Nephron (organoid): ENCODE results near the gene NRDC.

ENCODE experiments used
- H3K27ac Mint-ChIP-seq, 3 experiments: 2 replicates each; pipeline ENCODE4 v1.8.0; 2020; ENCODE audit warnings: mixed read lengths in 3 of 3, mild to moderate bottlenecking in 2 of 3, moderate library complexity in 1 of 3
- H3K27me3 Mint-ChIP-seq: 2 replicates; pipeline ENCODE4 v1.8.0; 2021; ENCODE audit warnings: low read depth, mild to moderate bottlenecking, moderate library complexity, mixed read lengths
- H3K36me3 Mint-ChIP-seq: 2 replicates; pipeline ENCODE4 v1.8.0; 2020; ENCODE audit warnings: low read depth, mixed read lengths
- H3K4me1 Mint-ChIP-seq: 2 replicates; pipeline ENCODE4 v1.8.0; 2020; ENCODE audit warnings: mixed read lengths
- H3K4me3 Mint-ChIP-seq, 3 experiments: 2 replicates each; pipeline ENCODE4 v1.8.0; 2020; ENCODE audit warnings: mild to moderate bottlenecking in 3 of 3, mixed read lengths in 3 of 3, moderate library complexity in 2 of 3
- H3K9me3 Mint-ChIP-seq: 2 replicates; pipeline ENCODE4 v1.8.0; 2020; ENCODE audit warnings: mixed read lengths
- TF ChIP-seq, protein P1 (sequence below), 3 experiments: fragments of 200-600 bp; sonication (generic); IDR thresholded peaks; one replicate each; pipeline ENCODE4 v1.5.0; 2021; ENCODE audit warnings: antibody characterized with exemption in 3 of 3; ENCODE audit not compliant: unreplicated experiment in 3 of 3

The NRDC gene

GRCh38 chr1:51814513-51814912, 64.0 kb downstream of the NRDC start:
- Mint-ChIP-seq H3K9me3 (no peaks in the 10 kb centered on the region), H3K36me3 (peaks cover 51% of the 10 kb centered on the region), H3K4me3 (no peak overlapping the region), H3K4me1 (no peaks in the 10 kb centered on the region), H3K27ac (no peak overlapping the region), H3K27me3 (no peaks in the 10 kb centered on the region)
- TF ChIP-seq, protein P1, sequence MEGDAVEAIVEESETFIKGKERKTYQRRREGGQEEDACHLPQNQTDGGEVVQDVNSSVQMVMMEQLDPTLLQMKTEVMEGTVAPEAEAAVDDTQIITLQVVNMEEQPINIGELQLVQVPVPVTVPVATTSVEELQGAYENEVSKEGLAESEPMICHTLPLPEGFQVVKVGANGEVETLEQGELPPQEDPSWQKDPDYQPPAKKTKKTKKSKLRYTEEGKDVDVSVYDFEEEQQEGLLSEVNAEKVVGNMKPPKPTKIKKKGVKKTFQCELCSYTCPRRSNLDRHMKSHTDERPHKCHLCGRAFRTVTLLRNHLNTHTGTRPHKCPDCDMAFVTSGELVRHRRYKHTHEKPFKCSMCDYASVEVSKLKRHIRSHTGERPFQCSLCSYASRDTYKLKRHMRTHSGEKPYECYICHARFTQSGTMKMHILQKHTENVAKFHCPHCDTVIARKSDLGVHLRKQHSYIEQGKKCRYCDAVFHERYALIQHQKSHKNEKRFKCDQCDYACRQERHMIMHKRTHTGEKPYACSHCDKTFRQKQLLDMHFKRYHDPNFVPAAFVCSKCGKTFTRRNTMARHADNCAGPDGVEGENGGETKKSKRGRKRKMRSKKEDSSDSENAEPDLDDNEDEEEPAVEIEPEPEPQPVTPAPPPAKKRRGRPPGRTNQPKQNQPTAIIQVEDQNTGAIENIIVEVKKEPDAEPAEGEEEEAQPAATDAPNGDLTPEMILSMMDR (IDR thresholded peaks at IDR 0.05; ENCODE audit: unreplicated experiment in 3 of 3): no peak

DNA sequence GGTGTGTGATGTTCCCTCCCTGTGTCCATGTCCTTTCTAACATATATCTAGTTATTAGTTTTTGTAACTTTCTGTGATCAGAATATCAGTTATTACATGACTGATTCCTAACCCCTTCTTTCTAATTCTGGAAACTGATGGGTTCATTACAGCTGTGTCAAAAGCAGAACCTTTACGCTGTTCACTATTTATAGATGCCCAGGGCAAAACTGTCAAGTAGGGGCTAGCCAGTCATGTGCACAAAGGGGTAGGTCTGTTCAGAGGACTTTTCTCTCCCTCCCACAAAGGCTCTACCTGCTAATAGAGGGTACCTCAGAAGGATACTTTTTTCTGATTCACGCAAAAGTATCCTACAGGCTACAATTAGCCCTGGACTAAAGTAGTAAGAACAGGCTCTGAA, 79.2 kb downstream of the NRDC start:
- H3K4me1 Mint-ChIP-seq: no peaks in the 10 kb centered on the region
- H3K36me3 Mint-ChIP-seq: peaks cover 58% of the 10 kb centered on the region
- H3K27ac Mint-ChIP-seq: no peak overlapping the region
- no peaks in the 10 kb centered on the region for H3K9me3 Mint-ChIP-seq
- no peaks in the 10 kb centered on the region for H3K27me3 Mint-ChIP-seq
- no peak overlapping the region for H3K4me3 Mint-ChIP-seq
- TF ChIP-seq, protein P1 (IDR thresholded peaks at IDR 0.05; ENCODE audit: unreplicated experiment in 3 of 3): no peak

GRCh38 chr1:51794868-51795267, 83.7 kb downstream of the NRDC start:
- Mint-ChIP-seq H3K27ac (no peak overlapping the region), H3K36me3 (peaks cover 71% of the 10 kb centered on the region), H3K27me3 (no peaks in the 10 kb centered on the region), H3K4me1 (no peaks in the 10 kb centered on the region), H3K4me3 (no peak overlapping the region), H3K9me3 (no peaks in the 10 kb centered on the region)
- TF ChIP-seq, protein P1 (IDR thresholded peaks at IDR 0.05; ENCODE audit: unreplicated experiment in 3 of 3): no peak

GRCh38 chr1:51794260-51794659, 84.3 kb downstream of the NRDC start:
- TF ChIP-seq, protein P1 (IDR thresholded peaks at IDR 0.05; ENCODE audit: unreplicated experiment in 3 of 3): no peak
- Mint-ChIP-seq H3K4me3 (no peak overlapping the region), H3K36me3 (peaks cover 77% of the 10 kb centered on the region), H3K27me3 (no peaks in the 10 kb centered on the region), H3K4me1 (no peaks in the 10 kb centered on the region), H3K27ac (no peak overlapping the region), H3K9me3 (no peaks in the 10 kb centered on the region)

DNA sequence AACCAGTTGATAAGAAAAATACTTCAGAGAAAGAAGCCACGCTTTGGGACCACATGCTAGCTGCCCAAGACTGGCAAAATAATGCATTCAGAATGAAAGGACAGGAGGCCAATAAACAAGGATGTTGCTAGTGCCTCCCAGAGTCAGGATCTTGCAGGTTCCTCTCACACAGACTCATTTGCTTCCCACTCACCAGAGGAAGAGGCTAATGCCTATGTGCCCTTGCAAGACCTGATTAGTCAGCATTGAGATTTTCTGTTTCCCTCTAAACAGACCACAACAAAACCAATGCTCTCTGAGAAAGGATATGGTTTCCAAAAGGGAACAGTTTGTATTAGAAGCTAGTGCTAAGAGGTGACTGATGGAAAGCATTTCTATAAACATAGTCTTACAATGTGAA, 85.7 kb downstream of the NRDC start:
- no peaks in the 10 kb centered on the region for H3K27me3 Mint-ChIP-seq

GRCh38 chr1:51791888-51792287, 86.6 kb downstream of the NRDC start:
- Mint-ChIP-seq H3K4me3 (no peak overlapping the region), H3K27me3 (no peaks in the 10 kb centered on the region), H3K27ac (no peak overlapping the region), H3K4me1 (no peaks in the 10 kb centered on the region), H3K9me3 (no peaks in the 10 kb centered on the region), H3K36me3 (peaks cover 81% of the 10 kb centered on the region)
- TF ChIP-seq, protein P1 (IDR thresholded peaks at IDR 0.05; ENCODE audit: unreplicated experiment in 3 of 3): no peak

More for the DNA sequence above, 85.7 kb downstream of the NRDC start:
- Mint-ChIP-seq H3K27ac (peak overlapping the region in 1 of 3 experiments; percentile 11), H3K9me3 (no peaks in the 10 kb centered on the region), H3K36me3 (peaks cover 80% of the 10 kb centered on the region), H3K4me1 (no peaks in the 10 kb centered on the region), H3K4me3 (no peak overlapping the region)
- TF ChIP-seq, protein P1 (IDR thresholded peaks at IDR 0.05; ENCODE audit: unreplicated experiment in 3 of 3): no peak
